Measurements from ENCODE around the gene NCOA7.

- TF ChIP-seq CTCF (IDR thresholded peaks at IDR 0.05) = no peak
- no peak for TF ChIP-seq POLR2A (IDR thresholded peaks at IDR 0.05)
Observed at GRCh38 chr6:125831659-125832058, 40.9 kb downstream of the NCOA7 start.

Data from adrenal gland (tissue), 5 donors.